Measurements from ENCODE around the gene ACBD3. TPM values are rescaled to one million over a fixed set of nuclear protein-coding genes. Genes with fewer than 3 reads are reported as not detected.

The ACBD3 gene
- total and polyA plus RNA-seq, 2 of the 8 experiments (the other 6 are each of a cell fraction or from before 2014, with no cell fraction given): 8.4 to 29.4 TPM

GRCh38 chr1:226144045-226144444 lies 42.5 kb downstream of the ACBD3 start:
- Histone ChIP-seq H4K8ac (ENCODE audit: extremely low read depth, insufficient read depth, low read length) (no peak overlapping the region), H2AK5ac (ENCODE audit: low read depth, low read length) (no peak overlapping the region), H2BK15ac (ENCODE audit: low read length) (no peak overlapping the region), H3K56ac (replicated peaks; ENCODE audit: insufficient read length, low read depth, low read length) (no peak overlapping the region), H2BK20ac (ENCODE audit: low read length) (no peak overlapping the region), H3K23ac (ENCODE audit: insufficient read length) (no peak overlapping the region), H4K91ac (replicated peaks; ENCODE audit: insufficient read length, low read length) (no peak overlapping the region), H3K27me3 (replicated peaks in 1 of 4; ENCODE audit: control insufficient read depth in 3 of 4, extremely low read depth in 1 of 4, insufficient read depth in 3 of 4, low read length in 3 of 4) (no peaks in the 10 kb centered on the region), H4K5ac (ENCODE audit: insufficient read length, low read depth, low read length) (no peak overlapping the region), H3K18ac (ENCODE audit: extremely low read depth, low read length) (no peak overlapping the region), H3K4me2 (ENCODE audit: insufficient read depth in 1 of 2, low read depth in 2 of 2, low read length in 2 of 2) (no peak overlapping the region), H3K9me3 (ENCODE audit: insufficient read depth in 2 of 2, low read depth in 1 of 2, low read length in 1 of 2) (no peaks in the 10 kb centered on the region), H3K79me1 (ENCODE audit: low read depth, low read length) (no peaks in the 10 kb centered on the region), H3K4me1 (replicated peaks in 1 of 4; ENCODE audit: control insufficient read depth in 3 of 4, insufficient read depth in 4 of 4, low read length in 3 of 4) (no peaks in the 10 kb centered on the region), H4K20me1 (replicated peaks in 1 of 2; ENCODE audit: control insufficient read depth in 1 of 2, insufficient read depth in 2 of 2, low read length in 2 of 2) (peaks cover 0 to 1% of the 10 kb centered on the region in 2 experiments), H3K4ac (replicated peaks; ENCODE audit: insufficient read length, low read depth, low read length) (no peak overlapping the region), H2BK12ac (ENCODE audit: low read depth, low read length) (no peak overlapping the region), H3K79me2 (ENCODE audit: control insufficient read depth in 1 of 2, insufficient read depth in 2 of 2, low read length in 2 of 2) (no peaks in the 10 kb centered on the region), H3K27ac (ENCODE audit: low read depth, low read length) (no peak overlapping the region), H2AFZ (ENCODE audit: low read length) (no peak overlapping the region), H2BK5ac (ENCODE audit: low read depth, low read length) (no peak overlapping the region), H2BK120ac (replicated peaks; ENCODE audit: low read depth, low read length) (no peak overlapping the region), H3K14ac (ENCODE audit: insufficient read length) (no peak overlapping the region), H3K23me2 (ENCODE audit: low read depth, low read length) (no peaks in the 10 kb centered on the region), H3K36me3 (ENCODE audit: control insufficient read depth in 2 of 4, insufficient read depth in 4 of 4, low read length in 3 of 4) (peaks cover 7 to 28% (median 11%) of the 10 kb centered on the region in 4 experiments; a peak in 6 of 8 replicates), H3K4me3 (ENCODE audit: extremely low read depth in 1 of 4, insufficient read depth in 2 of 4, low read depth in 3 of 4, low read length in 4 of 4) (no peak overlapping the region), H3K9ac (replicated peaks in 1 of 4; ENCODE audit: extremely low read depth in 1 of 4, low read depth in 3 of 4, low read length in 3 of 4) (no peak overlapping the region)
- FAIRE-seq (no peak), DNase-seq (ENCODE audit: low read depth in 1 of 2, low spot score in 2 of 2) (no peak)
- WGBS, 2 experiments (ENCODE audit: extremely low coverage in 1 of 2, insufficient coverage in 1 of 2, insufficient read length in 1 of 2, insufficient replicate concordance in 2 of 2, low coverage in 1 of 2, low lambda C conversion rate in 2 of 2, missing lambda C conversion rate in 1 of 2): 90% methylated on average over 5 of the region's 5 CpGs; no CpG with 5 or more reads in 1 of the 2 experiments
- CTCF ChIA-PET (ENCODE audit: partially characterized antibody): interaction anchor here (1.2 kb wide), 1 partner anchor 12 kb away, joined by 3 read pairs; no protein-coding TSS in a partner anchor
- POLR2A ChIA-PET (ENCODE audit: partially characterized antibody): no interaction called here
- TF ChIP-seq ATF2 (IDR thresholded peaks at IDR 0.05; ENCODE audit: low read length) (no peak), CREB1 (IDR thresholded peaks at IDR 0.05) (no peak), SIRT6 (IDR thresholded peaks at IDR 0.05; ENCODE audit: low read length) (no peak), EGR1 (IDR thresholded peaks at IDR 0.05; ENCODE audit: borderline replicate concordance, low read depth, low read length) (no peak), EZH2 (IDR thresholded peaks at IDR 0.05; ENCODE audit: low read depth, low read length, severe bottlenecking) (no peak), SUZ12 (IDR thresholded peaks at IDR 0.05; ENCODE audit: low read length) (no peak), E2F6 (IDR thresholded peaks at IDR 0.05) (no peak), SIX5 (IDR thresholded peaks at IDR 0.05; ENCODE audit: low read depth, low read length) (no peak), POLR2A (IDR thresholded peaks at IDR 0.05; ENCODE audit: control extremely low read depth in 1 of 2, low read depth in 2 of 2, low read length in 2 of 2) (no peak), MAX (IDR thresholded peaks at IDR 0.05) (no peak), SP2 (IDR thresholded peaks at IDR 0.05; ENCODE audit: low read length) (no peak), FOSL1 (IDR thresholded peaks at IDR 0.05; ENCODE audit: insufficient read depth, low read depth, low read length) (no peak), GABPA (IDR thresholded peaks at IDR 0.05; ENCODE audit: borderline replicate concordance, insufficient read depth, low read length) (no peak)
